ENCODE measurements around the gene FNDC3B.

The FNDC3B gene

GRCh38 chr3:172128858-172129257 is 89.5 kb downstream of the FNDC3B start:
- no peak for DNase-seq (ENCODE audit: low read depth)
- TF ChIP-seq CTCF (conservative IDR thresholded peaks at IDR 0.05; ENCODE audit: control insufficient read depth, insufficient read depth, low read depth, low read length), result no peak
- H3K4me3 ChIP-seq (ENCODE audit: control insufficient read depth, low read depth, low read length), result no peak overlapping the region

- no peak for TF ChIP-seq CTCF (conservative IDR thresholded peaks at IDR 0.05; ENCODE audit: control insufficient read depth, insufficient read depth, low read depth, low read length)
- DNase-seq (ENCODE audit: low read depth), result no peak
- no peak overlapping the region for H3K4me3 ChIP-seq (ENCODE audit: control insufficient read depth, low read depth, low read length)
Observed at GRCh38 chr3:172129498-172129849, 90.1 kb downstream of the FNDC3B start.

- DNase-seq (ENCODE audit: low read depth), result peak; percentile 100
- TF ChIP-seq CTCF (conservative IDR thresholded peaks at IDR 0.05; ENCODE audit: control insufficient read depth, insufficient read depth, low read depth, low read length), result no peak
- H3K4me3 ChIP-seq (ENCODE audit: control insufficient read depth, low read depth, low read length), result no peak overlapping the region
Observed at GRCh38 chr3:172129850-172130716, 90.7 kb downstream of the FNDC3B start.

GRCh38 chr3:172130717-172131050 is 91.3 kb downstream of the FNDC3B start:
- DNase-seq (ENCODE audit: low read depth), result no peak
- no peak for TF ChIP-seq CTCF (conservative IDR thresholded peaks at IDR 0.05; ENCODE audit: control insufficient read depth, insufficient read depth, low read depth, low read length)
- H3K4me3 ChIP-seq (ENCODE audit: control insufficient read depth, low read depth, low read length), result no peak overlapping the region

- TF ChIP-seq CTCF (conservative IDR thresholded peaks at IDR 0.05; ENCODE audit: control insufficient read depth, insufficient read depth, low read depth, low read length), result no peak
- no peak overlapping the region for H3K4me3 ChIP-seq (ENCODE audit: control insufficient read depth, low read depth, low read length)
- no peak for DNase-seq (ENCODE audit: low read depth)
Observed at GRCh38 chr3:172131746-172132145, 92.4 kb downstream of the FNDC3B start.

- TF ChIP-seq CTCF (conservative IDR thresholded peaks at IDR 0.05; ENCODE audit: control insufficient read depth, insufficient read depth, low read depth, low read length), result no peak
- no peak for DNase-seq (ENCODE audit: low read depth)
- H3K4me3 ChIP-seq (ENCODE audit: control insufficient read depth, low read depth, low read length), result no peak overlapping the region
Observed at GRCh38 chr3:172132159-172132586, 92.8 kb downstream of the FNDC3B start.

Data from fibroblast of mammary gland (primary cell).